ENCODE data around the gene SRI. TPM values are rescaled to one million over a fixed set of nuclear protein-coding genes. Genes with fewer than 3 reads are reported as not detected.

SRI gene
- total RNA-seq, 1 experiment from 2014 or later: 138 TPM

- Histone ChIP-seq H3K27me3 (ENCODE audit: control insufficient read depth, insufficient read depth, low read length) (no peaks in the 10 kb centered on the region), H3K4me1 (ENCODE audit: control insufficient read depth, insufficient read depth, low read length) (peaks cover 9% of the 10 kb centered on the region), H3K27ac (ENCODE audit: low read length) (no peak overlapping the region), H3K9me3 (ENCODE audit: control insufficient read depth, insufficient read depth, low read depth, low read length) (peaks cover 4% of the 10 kb centered on the region; the same call in 1 of the 2 replicates), H3K4me3 (ENCODE audit: low read depth in 2 of 2, low read length in 2 of 2) (no peak overlapping the region), H3K36me3 (ENCODE audit: control insufficient read depth, insufficient read depth, low read length) (no peaks in the 10 kb centered on the region)
- ATAC-seq (no peak), DNase-seq (ENCODE audit: low read depth, low spot score) (no peak)
- TF ChIP-seq REST (IDR thresholded peaks at IDR 0.05; ENCODE audit: insufficient read depth in 1 of 2, low read depth in 2 of 2, low read length in 1 of 2) (no peak), TCF7L2 (IDR thresholded peaks at IDR 0.05; ENCODE audit: low read depth, low read length) (no peak), POLR2AphosphoS5 (IDR thresholded peaks at IDR 0.05; ENCODE audit: low read depth, low read length) (no peak), CTCF (IDR thresholded peaks at IDR 0.05) (no peak), SIN3A (IDR thresholded peaks at IDR 0.05; ENCODE audit: borderline replicate concordance, insufficient read depth, low read depth, low read length) (no peak)
- BruUV-seq (replicated peaks): no TSS peak
- ChIA-PET POLR2A (no interaction called here), CTCF (no interaction called here)
- in situ Hi-C loops (cut with HindIII; ENCODE audit: low pct_unique_long_range_greater_than_20kb, low sequenced_read_pairs): no loop called here
- intact Hi-C loops (cut with micrococcal nuclease; ENCODE audit: unreplicated experiment): no loop called here
Observed at GRCh38 chr7:88224601-88225275, 4.9 kb upstream of the SRI start.

- H3K4me1 ChIP-seq (ENCODE audit: control insufficient read depth, insufficient read depth, low read length): peaks cover 12% of the 10 kb centered on the region
- DNase-seq (ENCODE audit: low read depth, low spot score) (no peak), ATAC-seq (no peak)
- H3K4me3 ChIP-seq (ENCODE audit: low read depth in 2 of 2, low read length in 2 of 2): no peak overlapping the region
- no peaks in the 10 kb centered on the region; the same call in 1 of the 2 replicates for H3K9me3 ChIP-seq (ENCODE audit: control insufficient read depth, insufficient read depth, low read depth, low read length)
- TF ChIP-seq SIN3A (IDR thresholded peaks at IDR 0.05; ENCODE audit: borderline replicate concordance, insufficient read depth, low read depth, low read length): no peak
- TF ChIP-seq REST (IDR thresholded peaks at IDR 0.05; ENCODE audit: insufficient read depth in 1 of 2, low read depth in 2 of 2, low read length in 1 of 2): no peak
- TF ChIP-seq TCF7L2 (IDR thresholded peaks at IDR 0.05; ENCODE audit: low read depth, low read length): no peak
- TF ChIP-seq CTCF (IDR thresholded peaks at IDR 0.05): no peak
- no peak for TF ChIP-seq POLR2AphosphoS5 (IDR thresholded peaks at IDR 0.05; ENCODE audit: low read depth, low read length)
- in situ Hi-C loops (cut with HindIII; ENCODE audit: low pct_unique_long_range_greater_than_20kb, low sequenced_read_pairs): no loop called here
- no TSS peak for BruUV-seq (replicated peaks)
- POLR2A ChIA-PET: no interaction called here
- peaks cover under 1% of the 10 kb centered on the region for H3K36me3 ChIP-seq (ENCODE audit: control insufficient read depth, insufficient read depth, low read length)
- CTCF ChIA-PET: no interaction called here
- no peaks in the 10 kb centered on the region for H3K27me3 ChIP-seq (ENCODE audit: control insufficient read depth, insufficient read depth, low read length)
- H3K27ac ChIP-seq (ENCODE audit: low read length): no peak overlapping the region
- intact Hi-C loops (cut with micrococcal nuclease; ENCODE audit: unreplicated experiment): no loop called here
Observed at GRCh38 chr7:88223265-88223664, 3.4 kb upstream of the SRI start.

Measured in Panc1 (cell line).